ENCODE data around the gene NMT2. TPM values are rescaled to one million over a fixed set of nuclear protein-coding genes. Genes with fewer than 3 reads are reported as not detected.

The NMT2 gene
- total and polyA plus RNA-seq, 2 experiments from 2014 or later: 11.7 to 16.8 TPM

- DNase-seq (ENCODE audit: low spot score): no peak
- peaks cover 4% of the 10 kb centered on the region for H3K27me3 Mint-ChIP-seq (ENCODE audit: insufficient read depth, low read depth, poor library complexity)
- Histone ChIP-seq H3K36me3 (ENCODE audit: insufficient read depth) (peaks cover 3% of the 10 kb centered on the region; the same call in 1 of the 2 replicates), H3K9me2 (ENCODE audit: insufficient read depth) (no peaks in the 10 kb centered on the region), H3K4me3 (no peak overlapping the region), H3K79me2 (replicated peaks; ENCODE audit: insufficient read depth) (no peaks in the 10 kb centered on the region; the same call in 1 of the 2 replicates), H3K27me3 (ENCODE audit: insufficient read depth) (no peaks in the 10 kb centered on the region), H2AFZ (no peak overlapping the region), H3K4me2 (no peak overlapping the region), H3F3A (replicated peaks; ENCODE audit: low read depth) (no peaks in the 10 kb centered on the region), H4K20me1 (replicated peaks; ENCODE audit: insufficient read depth) (peaks cover 4% of the 10 kb centered on the region; the same call in 1 of the 2 replicates), H3K4me1 (ENCODE audit: insufficient read depth) (no peaks in the 10 kb centered on the region), H3K27ac (ENCODE audit: low read depth) (no peak overlapping the region)
- no peak overlapping the region for H3K4me3 Mint-ChIP-seq
- TF ChIP-seq ZNF462 (CRISPR knock-in tag; IDR thresholded peaks at IDR 0.05): no peak
- TF ChIP-seq ETS1 (IDR thresholded peaks at IDR 0.05): no peak
- TF ChIP-seq EZH2phosphoT487 (IDR thresholded peaks at IDR 0.05; ENCODE audit: unreplicated experiment): no peak
- no peak for TF ChIP-seq CREB1 (CRISPR knock-in tag; IDR thresholded peaks at IDR 0.05; ENCODE audit: low read depth)
- TF ChIP-seq POLR2AphosphoS5 (IDR thresholded peaks at IDR 0.05; ENCODE audit: low read depth): no peak
- no peak for TF ChIP-seq NANOG (IDR thresholded peaks at IDR 0.05; ENCODE audit: borderline replicate concordance)
- no peak for TF ChIP-seq REST (IDR thresholded peaks at IDR 0.05; ENCODE audit: unreplicated experiment)
- TF ChIP-seq JUNB (IDR thresholded peaks at IDR 0.05; ENCODE audit: unreplicated experiment): no peak
- no peak for TF ChIP-seq STAT1 (IDR thresholded peaks at IDR 0.05; ENCODE audit: unreplicated experiment)
- peaks cover 8% of the 10 kb centered on the region; the same call in 2 of the 3 replicates for H3K36me3 Mint-ChIP-seq (ENCODE audit: low read depth)
- ATAC-seq: no peak
- no peaks in the 10 kb centered on the region for H3K9me3 Mint-ChIP-seq
- H3K27ac Mint-ChIP-seq: no peak overlapping the region
- peaks cover 12% of the 10 kb centered on the region for H3K4me1 Mint-ChIP-seq
Measured at GRCh38 chr10:15137636-15138035, 30.9 kb downstream of the NMT2 start.
